ENCODE results near the gene C1QTNF8.
A peak's percentile ranks its signal among the peaks of the same experiment; 100 is the strongest.

Gene C1QTNF8

GRCh38 chr16:1073566-1074378 lies 22.3 kb downstream of the C1QTNF8 start:
- no peak for DNase-seq

DNA sequence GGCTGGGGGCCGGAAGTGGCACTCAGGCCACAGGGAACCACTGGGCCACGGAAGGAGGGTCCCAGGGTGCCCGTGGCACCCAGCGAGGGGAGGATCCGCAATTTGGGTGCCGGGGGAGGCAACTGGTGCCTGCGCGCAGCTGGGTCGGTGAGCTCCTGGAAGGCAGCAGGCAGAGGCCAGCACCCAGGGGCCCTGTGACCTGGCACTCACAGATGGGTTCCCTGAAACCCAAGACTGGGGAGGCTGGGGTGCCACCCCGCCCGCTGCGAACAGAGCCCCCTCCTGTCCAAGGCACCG lies 22.8 kb downstream of the C1QTNF8 start:
- no peak for DNase-seq

- no peak for DNase-seq
Measured at GRCh38 chr16:1072526-1073261, 23.4 kb downstream of the C1QTNF8 start, which contains the start of gene SSTR5. TSS of gene SSTR5 (plus strand) at chr16:1072747. CDS start at chr16:1078869, 6,122 bp downstream.

DNA sequence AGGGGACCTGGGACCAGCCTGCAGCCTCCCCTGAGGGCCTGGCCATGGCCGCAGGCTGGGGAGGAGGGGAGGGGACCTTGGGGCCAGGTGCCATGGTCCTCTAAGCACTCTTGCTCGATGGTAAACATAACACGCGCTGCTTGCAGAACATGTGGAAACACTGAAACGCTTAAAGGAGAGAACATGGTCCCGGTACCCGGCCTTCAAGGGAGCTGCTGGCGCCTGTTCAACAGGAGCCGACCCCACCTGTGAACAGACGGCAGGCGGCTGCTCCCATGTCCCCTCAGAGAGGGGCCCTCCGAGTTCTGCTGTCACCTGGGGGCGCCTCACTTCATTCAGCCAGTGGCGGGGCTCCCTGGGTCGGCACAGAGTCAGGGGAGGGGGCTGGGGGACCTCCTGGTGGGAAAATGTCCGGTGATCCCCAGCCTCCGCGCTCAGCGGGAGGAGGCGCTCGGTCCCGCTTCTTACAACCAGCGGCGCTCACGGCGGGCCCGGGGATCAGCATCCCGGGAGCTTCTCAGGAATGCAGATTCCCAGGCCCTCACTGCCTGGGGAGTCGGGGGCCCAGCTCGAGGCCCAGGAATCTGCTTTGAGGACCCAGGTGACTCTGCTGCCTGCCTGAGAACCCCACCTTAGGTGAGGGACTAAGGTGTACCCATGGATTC lies 24.4 kb downstream of the C1QTNF8 start:
- no peak for DNase-seq

- no peak for DNase-seq
Measured at GRCh38 chr16:1070864-1071408, 25.1 kb downstream of the C1QTNF8 start.

DNA sequence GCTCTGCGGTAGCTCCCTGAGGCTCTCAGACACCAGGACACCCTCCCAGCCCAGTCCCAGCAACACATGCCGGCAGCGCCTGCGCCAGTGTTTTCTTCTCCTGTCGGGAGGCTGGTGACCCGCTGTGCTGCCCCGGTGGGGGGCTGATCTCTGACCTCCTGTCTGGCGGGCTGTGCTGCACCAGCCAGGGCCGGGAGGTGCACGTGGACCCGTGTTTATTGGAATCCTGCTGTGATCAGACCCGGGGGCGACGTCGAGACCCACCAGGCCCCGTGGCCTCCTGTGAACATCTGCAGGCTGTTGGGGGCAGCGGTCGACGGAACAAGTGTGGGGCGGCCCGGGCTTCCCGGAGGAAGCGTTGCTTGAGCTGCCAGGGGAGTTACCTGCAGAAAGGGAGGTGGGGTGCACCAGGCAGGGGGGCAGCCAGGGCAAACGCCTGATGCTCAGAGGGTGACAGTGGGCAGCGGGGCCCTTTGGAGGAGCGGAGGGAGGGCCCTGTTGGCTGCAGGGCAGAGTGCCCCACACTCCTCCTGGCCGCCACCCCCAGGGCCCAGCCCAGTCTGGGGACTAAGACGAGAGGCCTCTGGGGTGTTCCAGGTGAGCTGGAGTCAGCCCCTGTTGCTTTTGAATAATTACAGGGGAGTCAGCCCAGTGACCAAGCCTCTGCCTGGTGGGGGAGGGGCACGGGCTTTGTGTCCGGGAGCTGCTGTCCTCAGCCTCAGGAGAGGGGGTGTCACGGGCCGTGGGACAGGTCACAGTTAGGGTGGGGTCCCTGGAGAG lies 25.8 kb downstream of the C1QTNF8 start:
- DNase-seq: no peak

GRCh38 chr16:1069154-1069553 lies 26.9 kb downstream of the C1QTNF8 start:
- DNase-seq: no peak

- no peak for DNase-seq
Measured at GRCh38 chr16:1068451-1068850, 27.6 kb downstream of the C1QTNF8 start.

GRCh38 chr16:1067629-1068028 lies 28.4 kb downstream of the C1QTNF8 start:
- no peak for DNase-seq

GRCh38 chr16:1066584-1067172 lies 29.4 kb downstream of the C1QTNF8 start:
- no peak for DNase-seq

DNA sequence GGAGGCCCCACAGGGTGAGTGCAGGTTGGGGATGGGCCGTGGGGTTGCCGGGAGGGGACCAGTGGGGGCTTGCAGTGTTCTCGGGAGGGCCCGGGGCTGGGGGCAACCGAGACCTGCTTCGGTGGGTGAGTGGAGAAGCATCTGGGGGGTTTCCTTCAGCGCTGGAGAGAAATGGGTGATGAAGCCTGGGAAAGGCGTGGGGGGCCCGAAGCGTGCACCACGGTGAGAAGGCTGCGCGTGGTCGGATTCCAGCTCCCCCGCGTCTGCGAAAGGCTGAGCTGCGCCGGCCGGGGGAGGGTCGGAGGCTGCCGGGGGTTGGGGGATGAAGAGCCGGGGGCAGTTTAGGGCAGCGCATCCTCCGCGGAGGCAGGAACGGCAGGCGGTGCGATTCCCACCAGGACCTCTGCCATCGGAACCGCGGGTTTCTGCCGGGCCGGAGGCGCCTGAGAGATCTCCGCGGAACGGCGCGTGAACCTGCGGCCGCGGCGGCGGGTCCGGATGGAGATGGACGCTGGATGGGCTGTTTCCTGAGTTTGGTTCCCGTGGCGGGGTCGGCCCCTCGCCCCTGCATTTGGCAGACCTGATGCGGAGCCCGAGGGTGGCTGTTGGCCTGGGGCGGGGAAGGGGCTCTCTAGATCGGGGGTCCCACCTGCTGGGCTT lies 30.4 kb downstream of the C1QTNF8 start:
- DNase-seq: no peak

- no peak for DNase-seq
Measured at GRCh38 chr16:1063728-1064127, 32.3 kb downstream of the C1QTNF8 start.

DNA sequence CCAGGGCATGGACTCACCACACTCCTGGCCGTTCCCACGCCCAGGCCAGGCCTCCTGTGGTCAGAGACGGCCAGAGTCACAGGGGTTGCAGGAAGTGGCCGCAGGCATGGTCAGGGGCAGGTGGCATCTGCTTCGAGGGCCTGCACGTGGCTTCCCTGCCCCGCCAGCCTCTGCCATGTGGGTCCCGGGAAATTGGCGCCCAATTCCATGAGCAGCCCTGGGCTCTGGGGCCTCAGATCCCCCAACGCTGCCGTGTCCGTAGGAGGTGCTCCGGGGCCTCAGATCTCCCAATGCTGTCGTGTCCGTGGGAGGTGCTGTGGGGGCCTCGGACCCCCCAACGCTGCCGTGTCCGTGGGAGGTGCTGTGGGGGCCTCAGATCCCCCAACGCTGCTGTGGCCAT lies 33.1 kb downstream of the C1QTNF8 start:
- DNase-seq: no peak

DNA sequence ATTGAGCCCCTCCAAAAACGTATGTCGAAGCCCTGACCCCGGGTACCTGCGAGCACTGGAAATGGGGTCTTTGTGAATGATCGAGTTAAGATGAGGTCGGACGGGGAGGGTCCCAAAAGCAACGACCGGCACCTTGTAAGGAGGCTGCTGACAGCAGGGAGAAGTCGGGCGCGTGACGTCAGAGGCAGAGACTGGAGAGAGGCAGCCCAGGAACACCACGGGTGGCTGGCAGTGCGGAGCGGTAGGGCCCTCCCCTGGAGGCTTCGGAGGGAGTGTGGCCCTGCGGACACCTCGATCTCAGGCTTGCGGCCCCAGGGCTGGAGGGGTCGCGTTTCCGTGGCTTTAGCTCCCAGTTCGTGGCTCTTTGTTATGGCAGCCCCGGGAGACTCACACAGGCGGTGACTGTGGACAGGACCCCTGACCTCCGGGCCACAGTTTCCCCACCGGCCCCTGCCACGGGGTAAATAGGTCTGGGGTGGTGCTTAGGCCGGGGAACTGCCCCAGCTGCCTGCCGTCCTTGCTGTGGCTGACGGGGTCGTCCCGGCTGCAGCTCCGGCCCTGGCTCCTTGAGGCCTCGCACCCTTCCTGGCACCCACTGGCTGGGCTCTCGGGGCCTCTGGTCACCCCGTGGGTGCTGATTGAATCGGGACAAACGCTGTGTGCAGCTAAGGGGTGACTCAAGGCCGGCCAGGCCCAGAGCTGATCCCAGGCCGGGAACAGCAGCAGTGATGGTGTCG lies 34.1 kb downstream of the C1QTNF8 start:
- no peak for DNase-seq

- no peak for DNase-seq
Measured at GRCh38 chr16:1060416-1061340, 35.4 kb downstream of the C1QTNF8 start.

DNA sequence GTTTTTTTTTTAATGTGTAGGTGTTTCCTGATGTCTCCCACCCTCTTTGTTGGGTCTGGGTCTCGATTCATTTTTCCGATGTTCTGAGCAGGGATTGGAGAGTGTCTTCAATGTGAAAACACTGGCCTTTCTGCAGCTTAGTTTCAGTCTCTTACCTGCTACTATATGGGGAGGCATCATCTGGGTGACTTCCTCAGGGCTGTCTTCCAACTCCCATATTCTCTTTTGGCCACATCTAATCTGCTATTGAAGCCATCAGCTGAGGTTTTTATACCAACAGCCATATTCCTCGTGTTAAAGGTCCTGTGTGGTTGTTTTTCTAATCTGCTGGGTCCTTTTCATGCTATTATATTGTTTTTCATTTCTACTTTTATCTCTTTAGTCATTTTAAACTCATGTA lies 36.7 kb downstream of the C1QTNF8 start:
- no peak for DNase-seq

DNA sequence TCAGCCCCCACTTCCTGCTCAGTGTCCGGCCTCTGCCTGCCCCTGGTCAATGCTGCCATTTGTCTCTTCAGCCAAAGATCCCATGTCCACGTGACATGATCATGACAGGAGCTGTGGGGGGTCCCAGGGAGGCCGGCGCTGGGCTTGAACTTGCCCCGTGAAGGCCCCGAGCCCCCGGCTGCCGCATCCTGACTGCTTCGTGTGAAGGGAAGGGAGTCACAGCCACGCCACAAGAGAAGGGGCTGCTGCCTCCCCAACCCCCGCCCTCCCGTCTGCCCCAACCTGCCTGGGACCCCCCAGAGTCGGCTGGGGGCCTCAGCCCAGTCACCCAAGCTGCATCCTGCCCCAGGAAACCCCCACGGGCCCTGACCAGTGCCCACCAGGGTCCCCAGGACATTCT lies 37.8 kb downstream of the C1QTNF8 start:
- no peak for DNase-seq

DNA sequence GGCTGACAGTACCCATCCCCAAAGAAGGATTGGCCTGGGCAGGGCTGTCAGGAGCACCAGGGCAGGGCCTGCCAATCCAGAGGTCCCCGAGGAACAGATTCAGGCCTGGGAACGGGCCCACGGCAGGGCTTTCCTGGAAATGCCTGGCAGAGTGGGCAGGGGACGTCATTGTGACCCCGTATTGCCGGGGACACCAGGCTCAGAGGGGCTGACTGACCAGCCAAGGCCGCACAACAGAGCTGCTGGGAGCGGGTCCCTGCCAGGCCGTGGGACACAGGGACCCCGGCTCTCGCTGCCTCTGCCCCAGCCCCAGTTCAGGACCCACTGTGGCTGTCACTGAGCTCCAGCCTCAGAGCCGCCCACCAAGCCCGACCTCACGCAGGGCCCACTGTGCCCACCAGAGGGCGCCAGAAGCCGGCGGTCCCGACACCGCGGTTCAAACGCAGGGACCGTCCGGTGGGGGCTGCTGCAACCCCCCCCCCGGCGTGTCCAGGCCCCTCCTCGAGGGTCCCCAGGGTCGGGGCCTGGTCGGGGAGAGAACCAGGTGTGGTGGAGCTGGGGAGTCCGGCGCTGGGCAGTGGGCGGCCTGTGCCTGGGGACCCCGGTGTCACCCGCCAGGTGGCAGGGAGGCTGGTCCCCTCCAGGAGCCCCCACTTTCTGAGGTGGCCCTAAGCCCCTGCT lies 38.7 kb downstream of the C1QTNF8 start:
- peak; percentile 5 for DNase-seq

DNA sequence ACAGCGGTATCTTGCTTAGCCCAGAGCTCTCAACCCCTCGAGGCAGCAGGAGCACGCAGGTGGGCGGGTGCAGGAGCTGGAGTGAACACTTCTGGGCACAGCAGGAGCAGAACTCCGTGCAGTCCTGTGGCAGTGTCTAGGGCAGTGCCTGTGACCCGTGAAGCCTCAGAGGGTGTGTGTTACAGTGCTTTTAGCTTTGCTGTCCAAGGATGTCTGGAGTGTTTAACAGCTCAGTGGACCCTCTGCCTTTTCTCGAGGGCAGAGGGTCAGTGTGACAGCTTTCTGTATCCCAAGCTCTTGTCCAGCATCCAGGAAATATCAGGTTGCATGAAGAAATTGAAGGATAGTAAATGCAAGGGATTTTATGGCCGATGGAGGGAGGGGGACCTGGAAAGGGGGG lies 39.8 kb downstream of the C1QTNF8 start:
- DNase-seq: no peak
